ENCODE data around the gene ABCC1. TPM values are rescaled to one million over a fixed set of nuclear protein-coding genes. Genes with fewer than 3 reads are reported as not detected.
A peak's percentile ranks its signal among the peaks of the same experiment; 100 is the strongest.

ABCC1 gene
- total RNA-seq, 1 donor from 2014 or later: 7.2 TPM

DNA sequence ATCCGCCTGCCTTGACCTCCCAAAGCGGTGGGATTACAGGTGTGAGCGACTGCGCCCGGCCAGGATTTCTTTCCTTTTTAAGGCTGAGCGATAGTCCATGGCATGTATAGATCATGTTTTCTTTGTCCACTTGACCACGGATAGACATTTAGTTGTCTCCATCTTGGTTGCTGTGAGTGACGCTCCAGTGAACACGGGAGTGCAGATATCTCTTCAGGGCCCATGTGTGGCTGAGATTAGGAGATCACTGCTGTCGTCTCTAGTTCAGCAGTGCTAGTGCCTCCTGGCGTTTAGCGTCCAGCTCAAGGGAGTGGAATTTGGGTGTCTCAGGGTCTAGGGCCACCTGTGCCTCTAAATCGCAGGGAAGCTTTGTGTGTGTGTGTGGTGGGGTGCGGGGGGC lies 41.5 kb downstream of the ABCC1 start:
- DNase-seq (ENCODE audit: low read depth): no peak

DNA sequence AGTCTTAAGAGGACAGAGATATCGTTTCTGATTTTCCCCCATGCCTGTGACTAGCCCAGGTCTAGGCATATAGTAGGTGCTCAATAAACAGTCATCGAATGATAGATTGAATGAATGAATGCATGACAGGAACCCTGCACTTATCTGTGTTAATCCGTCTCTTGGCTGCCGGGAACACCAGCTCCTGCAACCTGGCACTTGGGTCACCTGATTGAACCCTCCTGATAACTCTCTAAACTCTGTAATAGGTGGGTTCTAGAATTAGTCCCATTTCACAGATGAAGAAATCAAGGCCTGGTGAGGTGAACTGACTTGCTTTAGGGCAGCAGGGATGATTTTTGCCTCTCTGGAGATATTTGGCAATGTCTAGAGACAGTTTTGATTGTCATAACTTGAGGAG lies 43.7 kb downstream of the ABCC1 start:
- DNase-seq (ENCODE audit: low read depth): no peak

GRCh38 chr16:15993541-15993940 lies 44.1 kb downstream of the ABCC1 start:
- DNase-seq (ENCODE audit: low read depth): no peak

- DNase-seq (ENCODE audit: low read depth): no peak
These were observed 44.7 kb downstream of the ABCC1 start for GRCh38 chr16:15993946-15994665.

GRCh38 chr16:15996432-15997109 lies 47.2 kb downstream of the ABCC1 start:
- peak; percentile 85 for DNase-seq (ENCODE audit: low read depth)

DNA sequence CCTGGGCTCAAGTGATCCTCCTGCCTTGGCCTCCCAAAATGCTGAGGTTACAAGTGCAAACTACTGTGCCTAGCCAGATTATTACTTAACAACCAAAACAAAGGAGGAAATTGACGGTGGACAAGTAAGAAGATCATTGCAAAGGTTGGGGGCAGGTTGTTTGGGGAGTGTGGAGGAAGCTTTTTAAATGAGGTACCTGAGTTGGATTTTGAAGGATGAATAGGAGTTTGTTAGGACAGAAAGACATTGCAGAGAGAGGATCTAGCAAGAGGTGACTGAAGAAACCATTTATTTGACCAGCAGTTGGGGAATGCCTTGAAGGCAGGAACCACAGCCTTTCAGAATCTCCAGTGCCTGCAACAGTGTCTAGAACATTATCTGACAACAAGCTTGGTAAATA lies 51.3 kb downstream of the ABCC1 start:
- DNase-seq (ENCODE audit: low read depth): no peak

GRCh38 chr16:16001596-16002255 lies 52.3 kb downstream of the ABCC1 start:
- DNase-seq (ENCODE audit: low read depth): no peak

- no peak for DNase-seq (ENCODE audit: low read depth)
These were observed 54.4 kb downstream of the ABCC1 start for GRCh38 chr16:16003719-16004313.

DNA sequence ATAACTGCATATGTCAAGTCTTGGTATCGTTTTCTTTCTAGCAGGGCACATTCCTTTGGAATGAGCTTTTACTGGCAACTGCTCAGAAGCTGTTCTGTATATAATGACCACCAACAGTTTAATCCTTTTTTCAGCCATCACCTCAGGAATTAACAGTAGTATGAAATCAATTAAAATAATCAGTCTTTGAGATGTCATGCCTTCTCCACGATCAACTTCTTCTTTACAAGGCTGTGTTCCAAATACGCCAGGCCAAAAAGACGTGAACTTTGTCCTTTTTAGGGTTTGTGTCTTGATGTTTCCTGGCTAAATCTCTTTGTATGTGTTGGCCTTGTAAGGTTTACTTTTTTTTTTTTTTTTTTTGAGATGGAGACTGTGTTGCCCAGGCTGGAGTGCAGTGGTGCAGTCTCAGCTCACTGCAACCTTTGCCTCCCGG lies 54.9 kb downstream of the ABCC1 start:
- DNase-seq (ENCODE audit: low read depth): no peak

DNA sequence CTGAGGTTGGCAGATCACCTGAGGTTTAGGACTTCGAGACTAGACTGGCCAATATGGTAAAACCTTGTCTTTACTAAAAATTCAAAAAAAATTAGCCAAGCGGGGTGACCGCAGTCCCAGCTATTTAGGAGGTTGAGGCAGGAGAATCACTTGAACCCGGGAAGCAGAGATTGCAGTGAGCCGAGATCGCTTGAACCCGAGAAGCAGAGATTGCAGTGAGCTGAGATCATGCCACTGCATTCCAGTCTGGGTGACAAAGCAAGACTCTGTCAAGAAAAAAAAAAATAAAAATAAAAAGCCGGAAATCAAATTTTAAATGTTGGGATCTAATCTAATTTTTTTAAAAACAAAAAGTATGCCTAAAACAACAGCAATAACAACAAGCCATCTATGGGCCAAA lies 56.3 kb downstream of the ABCC1 start:
- DNase-seq (ENCODE audit: low read depth): no peak

- DNase-seq (ENCODE audit: low read depth): no peak
These were observed 57.2 kb downstream of the ABCC1 start for GRCh38 chr16:16006650-16007049.

DNA sequence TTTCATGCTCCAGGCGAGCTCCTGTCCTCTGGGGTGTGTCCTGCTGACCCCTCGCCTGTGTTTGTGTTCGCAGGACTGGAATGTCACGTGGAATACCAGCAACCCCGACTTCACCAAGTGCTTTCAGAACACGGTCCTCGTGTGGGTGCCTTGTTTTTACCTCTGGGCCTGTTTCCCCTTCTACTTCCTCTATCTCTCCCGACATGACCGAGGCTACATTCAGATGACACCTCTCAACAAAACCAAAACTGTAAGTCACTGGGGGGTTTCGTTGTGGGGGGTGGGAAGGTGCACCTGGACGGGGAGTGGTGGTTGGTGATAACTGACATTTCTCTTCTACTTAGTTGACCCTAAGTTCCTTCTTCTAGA lies 58.3 kb downstream of the ABCC1 start:
- no peak for DNase-seq (ENCODE audit: low read depth)

DNA sequence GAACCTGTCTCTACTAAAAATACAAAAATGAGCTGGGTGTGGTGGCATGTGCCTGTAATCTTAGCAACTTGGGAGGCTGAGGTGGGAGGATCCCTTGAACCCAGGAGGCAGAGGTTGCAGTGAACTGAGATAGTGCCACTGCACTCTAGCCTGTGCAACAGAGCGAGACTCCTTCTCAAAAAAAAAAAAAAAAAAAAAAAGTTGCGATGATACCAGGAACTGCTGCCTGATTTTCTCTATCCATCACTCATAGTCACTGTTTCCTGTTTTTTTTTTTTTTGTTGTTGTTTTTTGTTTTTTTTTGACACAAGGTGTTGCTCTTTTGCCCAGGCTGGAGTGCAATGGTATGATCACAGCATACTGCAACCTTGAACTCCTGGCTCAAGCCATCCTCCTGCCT lies 59.2 kb downstream of the ABCC1 start:
- no peak for DNase-seq (ENCODE audit: low read depth)

DNA sequence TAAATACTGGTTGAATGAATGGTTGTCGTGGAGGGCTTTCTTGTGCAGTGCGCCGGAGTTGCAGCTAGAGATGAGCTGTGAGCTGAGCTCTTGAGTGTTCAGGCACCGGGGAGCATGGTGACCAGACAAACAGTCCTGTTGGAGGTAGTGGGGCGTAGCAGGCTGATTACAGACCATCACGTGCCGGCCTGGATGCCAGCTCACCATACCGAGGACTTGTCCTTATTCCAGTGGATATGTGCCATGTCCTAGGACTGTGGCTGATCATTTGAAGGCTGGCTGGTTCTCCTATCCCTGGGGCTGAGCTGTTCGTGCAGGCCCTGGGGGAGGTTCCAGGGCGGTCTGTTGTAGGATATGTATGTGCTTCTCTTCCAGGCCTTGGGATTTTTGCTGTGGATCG lies 60.0 kb downstream of the ABCC1 start:
- no peak for DNase-seq (ENCODE audit: low read depth)

- DNase-seq (ENCODE audit: low read depth): no peak
These were observed 60.8 kb downstream of the ABCC1 start for GRCh38 chr16:16010194-16010593.

GRCh38 chr16:16012144-16012543 lies 62.7 kb downstream of the ABCC1 start:
- DNase-seq (ENCODE audit: low read depth): no peak

GRCh38 chr16:16013812-16014211 lies 64.4 kb downstream of the ABCC1 start:
- no peak for DNase-seq (ENCODE audit: low read depth)

DNA sequence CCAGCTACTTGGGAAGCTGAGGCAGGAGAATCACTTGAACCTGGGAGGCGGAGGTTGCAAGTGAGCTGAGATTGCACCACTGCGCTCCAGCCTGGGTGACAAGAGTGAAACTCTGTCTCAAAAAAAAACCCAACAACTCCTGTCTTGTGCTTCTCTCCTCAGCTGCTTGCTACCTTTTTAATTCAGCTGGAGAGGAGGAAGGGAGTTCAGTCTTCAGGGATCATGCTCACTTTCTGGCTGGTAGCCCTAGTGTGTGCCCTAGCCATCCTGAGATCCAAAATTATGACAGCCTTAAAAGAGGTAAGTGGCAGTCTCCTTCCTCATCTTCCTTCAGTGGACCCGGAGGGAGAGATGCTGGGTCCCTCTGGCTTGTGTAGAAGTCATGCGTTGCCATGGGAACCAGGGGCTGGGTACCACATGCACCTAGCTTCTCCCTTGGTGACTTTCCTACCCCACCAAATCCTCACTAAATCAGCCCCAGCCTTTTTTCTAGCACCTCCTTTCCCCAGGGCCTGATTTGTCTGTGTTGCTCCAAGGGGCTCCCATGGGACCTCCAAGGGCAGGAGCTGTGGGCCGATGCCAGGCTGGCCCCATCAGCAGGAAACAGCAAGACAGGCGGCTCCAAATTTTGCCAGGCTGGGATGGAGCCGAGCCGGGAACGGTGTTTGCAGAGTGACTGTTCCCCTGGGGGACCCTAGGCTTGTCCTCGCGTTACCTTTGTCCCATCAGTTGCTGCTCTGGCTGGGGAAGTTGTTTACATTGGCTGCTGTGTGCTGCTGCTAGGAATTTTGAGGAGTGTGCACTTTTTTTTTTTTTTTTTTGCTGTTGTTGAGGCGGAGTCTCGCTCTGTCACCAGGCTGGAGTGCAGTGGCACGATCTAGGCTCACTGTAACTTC lies 65.2 kb downstream of the ABCC1 start:
- peak; percentile 30 for DNase-seq (ENCODE audit: low read depth)

- DNase-seq (ENCODE audit: low read depth): peak; percentile 50
These were observed 66.4 kb downstream of the ABCC1 start for GRCh38 chr16:16015849-16016248.

GRCh38 chr16:16016388-16016964 lies 67.1 kb downstream of the ABCC1 start:
- DNase-seq (ENCODE audit: low read depth): no peak

- DNase-seq (ENCODE audit: low read depth): no peak
These were observed 68.4 kb downstream of the ABCC1 start for GRCh38 chr16:16017812-16018211.

All from myocyte (in vitro differentiated cells).